Calu3 (cell line): Measurements from ENCODE around the gene TMBIM4. TPM values are rescaled to one million over a fixed set of nuclear protein-coding genes. Genes with fewer than 3 reads are reported as not detected.
"Not testable (repeated sequence)": the region's sequence is repeated elsewhere in the genome, so short reads cannot be mapped to it uniquely, and the experiment has no call there.

Experiments
- Bru-seq: library from RNA; stranded (reverse); fragments of 400-500 nt; gene quantifications from one replicate; lab custom pipeline; 2021; lab: Mats Ljungman, UMichigan
- BruChase-seq, 2 experiments: library from RNA; stranded (reverse); fragments of 400-500 nt; gene quantifications; one replicate each; lab custom pipeline; 2021; lab: Mats Ljungman, UMichigan
- BruUV-seq: library from RNA; stranded (reverse); fragments of 400-500 nt; replicated peaks from 2 replicates; lab custom pipeline; 2021; lab: Mats Ljungman, UMichigan
- CTCF ChIA-PET: fragments of 300-600 bp; sonication (Branson Sonifier 250); formaldehyde crosslinking; loops from one replicate; lab custom pipeline; 2022; ENCODE audit warnings: antibody characterized with exemption; lab: Charles Lee
- DNase-seq: peaks from one replicate; pipeline ENCODE4 v3.0.0; 2022
- H3K27ac Mint-ChIP-seq: one replicate; pipeline ENCODE4 v1.8.0; 2022; ENCODE audit warnings: mixed read lengths; ENCODE audit not compliant: unreplicated experiment
- H3K27me3 Mint-ChIP-seq: one replicate; pipeline ENCODE4 v1.8.0; 2022; ENCODE audit warnings: mixed read lengths; ENCODE audit not compliant: unreplicated experiment
- H3K36me3 Mint-ChIP-seq: one replicate; pipeline ENCODE4 v1.8.0; 2022; ENCODE audit warnings: mild to moderate bottlenecking, moderate library complexity, mixed read lengths; ENCODE audit not compliant: insufficient read depth, unreplicated experiment
- H3K4me1 Mint-ChIP-seq: one replicate; pipeline ENCODE4 v1.8.0; 2022; ENCODE audit warnings: mild to moderate bottlenecking, low read depth, mixed read lengths; ENCODE audit not compliant: unreplicated experiment
- H3K4me3 Mint-ChIP-seq: one replicate; pipeline ENCODE4 v1.8.0; 2022; ENCODE audit warnings: mild to moderate bottlenecking, low read depth, moderate library complexity, mixed read lengths; ENCODE audit not compliant: unreplicated experiment
- H3K9me3 Mint-ChIP-seq: one replicate; pipeline ENCODE4 v1.8.0; 2022; ENCODE audit warnings: low read depth, mixed read lengths; ENCODE audit not compliant: unreplicated experiment
- CTCF ChIP-seq: fragments of 200-600 bp; IDR thresholded peaks from one replicate; pipeline ENCODE4 v1.8.0; 2022; ENCODE audit warnings: antibody characterized with exemption; ENCODE audit not compliant: unreplicated experiment
- intact Hi-C: fragments of 100-400 bp; cut with micrococcal nuclease; formaldehyde crosslinking; loops from one replicate; pipeline ENCODE4 v1.10.0; 2022; ENCODE audit not compliant: unreplicated experiment
- long read RNA-seq: library from polyadenylated mRNA; stranded (forward); transcript quantifications from one replicate; pipeline ENCODE4 v2.0.0, GENCODE V29; 2022
- total RNA-seq: library from RNA; stranded (reverse); gene quantifications from 2 replicates; pipeline ENCODE4 v1.2.3, GENCODE V29; 2022

Gene TMBIM4
- 77.1 and 89.2 TPM in 2 replicates for total RNA-seq
- Bru-seq, nascent RNA: percentile 83 among the genes with signal in this experiment
- percentile 87 among the genes with signal in this experiment for BruChase-seq, experiment 1, labeled RNA remaining after a 6-hour chase
- percentile 80 among the genes with signal in this experiment for BruChase-seq, experiment 2, labeled RNA remaining after a 2-hour chase
- long read RNA-seq, transcript TMBIM4-202 (7 exons, 2,952 nt): major isoform, 187 of 209 reads
- long read RNA-seq, partial matches to known transcripts: 0 of 209 reads
- long read RNA-seq, other reads (novel, unspliced or antisense): 17 of 209 reads

- DNase-seq: peak; percentile 91
- Mint-ChIP-seq H3K9me3 (peaks cover 9% of the 10 kb centered on the region), H3K27ac (peak within 1 kb of the TSS; percentile 99), H3K27me3 (no peaks in the 10 kb centered on the region), H3K4me3 (peak within 1 kb of the TSS; percentile 100), H3K4me1 (peaks cover 25% of the 10 kb centered on the region), H3K36me3 (peaks cover 31% of the 10 kb centered on the region)
- peak; percentile 63 for TF ChIP-seq CTCF
- intact Hi-C loops: loop anchor here (1.0 to 2.0 kb wide), 2 partner anchors 25 to 65 kb away; no protein-coding TSS in a partner anchor
- CTCF ChIA-PET: interaction anchor here (0.5 to 2.1 kb wide), 23 partner anchors 9 to 1424 kb away, joined by 3 to 18 read pairs (median 5); partner anchors contain the start of genes HELB, IRAK3 and LLPH
- BruUV-seq: no TSS peak
Measured at GRCh38 chr12:66169221-66170170, at the start of gene TMBIM4. Gene TMBIM4, minus strand, starts transcription at chr12:66169996. Its CDS starts 45 bp downstream, at chr12:66169951.

- no peak for DNase-seq
- BruUV-seq: no TSS peak
- no peaks in the 10 kb centered on the region for H3K27me3 Mint-ChIP-seq
- intact Hi-C loops: no loop called here
- peaks cover 7% of the 10 kb centered on the region for H3K4me1 Mint-ChIP-seq
- no peak overlapping the region for H3K27ac Mint-ChIP-seq
- no peak for TF ChIP-seq CTCF
- CTCF ChIA-PET: interaction anchor here (1.0 kb wide), 1 partner anchor 13 kb away, joined by 4 read pairs; no protein-coding TSS in a partner anchor
- H3K9me3 Mint-ChIP-seq: peaks cover 4% of the 10 kb centered on the region
- no peak overlapping the region for H3K4me3 Mint-ChIP-seq
- peaks cover 10% of the 10 kb centered on the region for H3K36me3 Mint-ChIP-seq
Measured at GRCh38 chr12:66217342-66217917, 47.6 kb upstream of the TMBIM4 start.

GRCh38 chr12:66213011-66213410, 43.2 kb upstream of the TMBIM4 start:
- H3K4me3 Mint-ChIP-seq, H3K27me3 Mint-ChIP-seq, H3K4me1 Mint-ChIP-seq, H3K27ac Mint-ChIP-seq, H3K9me3 Mint-ChIP-seq, CTCF ChIA-PET, H3K36me3 Mint-ChIP-seq, BruUV-seq, DNase-seq, intact Hi-C loops: not testable (repeated sequence)

GRCh38 chr12:66211573-66211972, 41.8 kb upstream of the TMBIM4 start:
- H3K9me3 Mint-ChIP-seq, H3K4me3 Mint-ChIP-seq, BruUV-seq, DNase-seq, intact Hi-C loops, H3K27me3 Mint-ChIP-seq, H3K27ac Mint-ChIP-seq, H3K4me1 Mint-ChIP-seq, H3K36me3 Mint-ChIP-seq, CTCF ChIA-PET: not testable (repeated sequence)

- DNase-seq: no peak
- CTCF ChIA-PET: no interaction called here
Measured at GRCh38 chr12:66210840-66211239, 41.0 kb upstream of the TMBIM4 start.

More at GRCh38 chr12:66210840-66211239, 41.0 kb upstream of the TMBIM4 start:
- TF ChIP-seq CTCF: no peak
- no peaks in the 10 kb centered on the region for H3K36me3 Mint-ChIP-seq
- no peak overlapping the region for H3K4me3 Mint-ChIP-seq
- intact Hi-C loops: no loop called here
- H3K9me3 Mint-ChIP-seq: peaks cover 3% of the 10 kb centered on the region
- peaks cover 7% of the 10 kb centered on the region for H3K4me1 Mint-ChIP-seq
- BruUV-seq: no TSS peak
- H3K27me3 Mint-ChIP-seq: no peaks in the 10 kb centered on the region
- no peak overlapping the region for H3K27ac Mint-ChIP-seq
